ENCODE measurements around the gene CHD1L. TPM values are rescaled to one million over a fixed set of nuclear protein-coding genes. Genes with fewer than 3 reads are reported as not detected.
A peak's percentile ranks its signal among the peaks of the same experiment; 100 is the strongest.
"Not testable (repeated sequence)": the region's sequence is repeated elsewhere in the genome, so short reads cannot be mapped to it uniquely, and the experiment has no call there.

Gene CHD1L
- total RNA-seq, 2 experiments from 2014 or later, result 49.6 to 58.3 TPM

- no peaks in the 10 kb centered on the region for H3K9me3 Mint-ChIP-seq
- no peaks in the 10 kb centered on the region for H3K4me1 Mint-ChIP-seq
- ATAC-seq (ENCODE audit: low read depth), result no peak
- H3K27ac Mint-ChIP-seq, result no peak overlapping the region
- no peaks in the 10 kb centered on the region for H3K36me3 Mint-ChIP-seq
- DNase-seq, result no peak
- POLR2A ChIA-PET, result no interaction called here
- no peaks in the 10 kb centered on the region for H3K27me3 Mint-ChIP-seq
- H3K4me3 Mint-ChIP-seq, result no peak overlapping the region
Measured at GRCh38 chr1:147214842-147215539, 27.5 kb upstream of the CHD1L start.

- H3K4me3 Mint-ChIP-seq, result no peak overlapping the region
- H3K36me3 Mint-ChIP-seq, result no peaks in the 10 kb centered on the region
- POLR2A ChIA-PET, result no interaction called here
- H3K4me1 Mint-ChIP-seq, result no peaks in the 10 kb centered on the region
- H3K27ac Mint-ChIP-seq, result no peak overlapping the region
- no peaks in the 10 kb centered on the region for H3K27me3 Mint-ChIP-seq
- DNase-seq, result no peak
- ATAC-seq (ENCODE audit: low read depth), result no peak
- H3K9me3 Mint-ChIP-seq, result no peaks in the 10 kb centered on the region
Measured at GRCh38 chr1:147215540-147215916, 27.0 kb upstream of the CHD1L start.

- Mint-ChIP-seq H3K27ac (no peak overlapping the region), H3K4me3 (no peak overlapping the region), H3K36me3 (no peaks in the 10 kb centered on the region), H3K4me1 (no peaks in the 10 kb centered on the region), H3K27me3 (no peaks in the 10 kb centered on the region), H3K9me3 (no peaks in the 10 kb centered on the region)
- DNase-seq (no peak), ATAC-seq (ENCODE audit: low read depth) (no peak)
- POLR2A ChIA-PET, result no interaction called here
Measured at GRCh38 chr1:147216124-147216523, 26.4 kb upstream of the CHD1L start.

GRCh38 chr1:147217141-147217540 is 25.3 kb upstream of the CHD1L start:
- POLR2A ChIA-PET, result no interaction called here
- H3K4me3 Mint-ChIP-seq, result no peak overlapping the region
- H3K9me3 Mint-ChIP-seq, result no peaks in the 10 kb centered on the region
- ATAC-seq (ENCODE audit: low read depth), result no peak
- no peak for DNase-seq
- no peak overlapping the region for H3K27ac Mint-ChIP-seq
- H3K4me1 Mint-ChIP-seq, result no peaks in the 10 kb centered on the region
- peaks cover under 1% of the 10 kb centered on the region for H3K27me3 Mint-ChIP-seq
- H3K36me3 Mint-ChIP-seq, result no peaks in the 10 kb centered on the region

- ATAC-seq (ENCODE audit: low read depth) (no peak), DNase-seq (no peak)
- no peak overlapping the region for H3K4me3 Mint-ChIP-seq
- no peak overlapping the region for H3K27ac Mint-ChIP-seq
- H3K9me3 Mint-ChIP-seq, result no peaks in the 10 kb centered on the region
- no peaks in the 10 kb centered on the region for H3K36me3 Mint-ChIP-seq
- POLR2A ChIA-PET, result no interaction called here
- H3K4me1 Mint-ChIP-seq, result no peaks in the 10 kb centered on the region
- H3K27me3 Mint-ChIP-seq, result peaks cover 4% of the 10 kb centered on the region
Measured at GRCh38 chr1:147218606-147219005, 23.9 kb upstream of the CHD1L start.

GRCh38 chr1:147223740-147224615 is 18.5 kb upstream of the CHD1L start:
- peaks cover 2% of the 10 kb centered on the region for H3K9me3 Mint-ChIP-seq
- peaks cover 8% of the 10 kb centered on the region for H3K27me3 Mint-ChIP-seq
- no peak overlapping the region for H3K27ac Mint-ChIP-seq
- no peaks in the 10 kb centered on the region for H3K36me3 Mint-ChIP-seq
- H3K4me3 Mint-ChIP-seq, result no peak overlapping the region
- ATAC-seq (ENCODE audit: low read depth), result no peak
- DNase-seq, result no peak
- POLR2A ChIA-PET, result no interaction called here
- H3K4me1 Mint-ChIP-seq, result peaks cover 17% of the 10 kb centered on the region

GRCh38 chr1:147225193-147225730 is 17.2 kb upstream of the CHD1L start, which contains the start of gene FMO5:
TSS of gene FMO5 (minus strand) at chr1:147225339. CDS start at chr1:147225029, 310 bp downstream.
- DNase-seq, result peak; percentile 44
- no peaks in the 10 kb centered on the region for H3K36me3 Mint-ChIP-seq
- peak within 1 kb of the TSS; percentile 94 for H3K4me3 Mint-ChIP-seq
- ATAC-seq (ENCODE audit: low read depth), result peak; percentile 89
- peak within 1 kb of the TSS; percentile 64 for H3K27ac Mint-ChIP-seq
- peaks cover 17% of the 10 kb centered on the region for H3K4me1 Mint-ChIP-seq
- POLR2A ChIA-PET, result no interaction called here
- H3K27me3 Mint-ChIP-seq, result peaks cover 8% of the 10 kb centered on the region
- H3K9me3 Mint-ChIP-seq, result peaks cover 2% of the 10 kb centered on the region

GRCh38 chr1:147231032-147231431 is 11.5 kb upstream of the CHD1L start:
- peaks cover 13% of the 10 kb centered on the region for H3K27me3 Mint-ChIP-seq
- DNase-seq, result not testable (repeated sequence)

GRCh38 chr1:147233903-147234302 is 8.6 kb upstream of the CHD1L start:
- ATAC-seq (ENCODE audit: low read depth); POLR2A ChIA-PET; H3K36me3 Mint-ChIP-seq; H3K4me3 Mint-ChIP-seq; H3K9me3 Mint-ChIP-seq; H3K27ac Mint-ChIP-seq; H3K4me1 Mint-ChIP-seq; DNase-seq: not testable (repeated sequence)
- H3K27me3 Mint-ChIP-seq, result peaks cover 13% of the 10 kb centered on the region

More at GRCh38 chr1:147231032-147231431, 11.5 kb upstream of the CHD1L start:
- H3K27ac Mint-ChIP-seq; ATAC-seq (ENCODE audit: low read depth); H3K4me3 Mint-ChIP-seq; H3K9me3 Mint-ChIP-seq; H3K36me3 Mint-ChIP-seq; H3K4me1 Mint-ChIP-seq; POLR2A ChIA-PET: not testable (repeated sequence)

- DNase-seq (no peak), ATAC-seq (ENCODE audit: low read depth) (no peak)
- Mint-ChIP-seq H3K27me3 (peaks cover 9% of the 10 kb centered on the region), H3K27ac (no peak overlapping the region), H3K4me1 (peaks cover 3% of the 10 kb centered on the region), H3K9me3 (peaks cover 3% of the 10 kb centered on the region), H3K4me3 (no peak overlapping the region), H3K36me3 (no peaks in the 10 kb centered on the region)
- POLR2A ChIA-PET, result no interaction called here
Measured at GRCh38 chr1:147235822-147236221, 6.7 kb upstream of the CHD1L start.

GRCh38 chr1:147236448-147236847 is 6.0 kb upstream of the CHD1L start:
- H3K27me3 Mint-ChIP-seq, result peaks cover 4% of the 10 kb centered on the region
- no peaks in the 10 kb centered on the region for H3K36me3 Mint-ChIP-seq
- peaks cover 3% of the 10 kb centered on the region for H3K9me3 Mint-ChIP-seq
- POLR2A ChIA-PET, result no interaction called here
- H3K27ac Mint-ChIP-seq, result no peak overlapping the region
- peaks cover 3% of the 10 kb centered on the region for H3K4me1 Mint-ChIP-seq
- DNase-seq, result no peak
- no peak overlapping the region for H3K4me3 Mint-ChIP-seq
- no peak for ATAC-seq (ENCODE audit: low read depth)

- POLR2A ChIA-PET, result no interaction called here
- no peak for ATAC-seq (ENCODE audit: low read depth)
- no peak overlapping the region for H3K4me3 Mint-ChIP-seq
Measured at GRCh38 chr1:147236959-147237791, 5.3 kb upstream of the CHD1L start.

More at GRCh38 chr1:147236959-147237791, 5.3 kb upstream of the CHD1L start:
- Mint-ChIP-seq H3K4me1 (peaks cover 5% of the 10 kb centered on the region), H3K27me3 (peaks cover 2% of the 10 kb centered on the region), H3K9me3 (peaks cover 3% of the 10 kb centered on the region), H3K27ac (no peak overlapping the region), H3K36me3 (no peaks in the 10 kb centered on the region)
- DNase-seq, result no peak
